ENCODE measurements around the gene MXI1.

MXI1 gene

DNA sequence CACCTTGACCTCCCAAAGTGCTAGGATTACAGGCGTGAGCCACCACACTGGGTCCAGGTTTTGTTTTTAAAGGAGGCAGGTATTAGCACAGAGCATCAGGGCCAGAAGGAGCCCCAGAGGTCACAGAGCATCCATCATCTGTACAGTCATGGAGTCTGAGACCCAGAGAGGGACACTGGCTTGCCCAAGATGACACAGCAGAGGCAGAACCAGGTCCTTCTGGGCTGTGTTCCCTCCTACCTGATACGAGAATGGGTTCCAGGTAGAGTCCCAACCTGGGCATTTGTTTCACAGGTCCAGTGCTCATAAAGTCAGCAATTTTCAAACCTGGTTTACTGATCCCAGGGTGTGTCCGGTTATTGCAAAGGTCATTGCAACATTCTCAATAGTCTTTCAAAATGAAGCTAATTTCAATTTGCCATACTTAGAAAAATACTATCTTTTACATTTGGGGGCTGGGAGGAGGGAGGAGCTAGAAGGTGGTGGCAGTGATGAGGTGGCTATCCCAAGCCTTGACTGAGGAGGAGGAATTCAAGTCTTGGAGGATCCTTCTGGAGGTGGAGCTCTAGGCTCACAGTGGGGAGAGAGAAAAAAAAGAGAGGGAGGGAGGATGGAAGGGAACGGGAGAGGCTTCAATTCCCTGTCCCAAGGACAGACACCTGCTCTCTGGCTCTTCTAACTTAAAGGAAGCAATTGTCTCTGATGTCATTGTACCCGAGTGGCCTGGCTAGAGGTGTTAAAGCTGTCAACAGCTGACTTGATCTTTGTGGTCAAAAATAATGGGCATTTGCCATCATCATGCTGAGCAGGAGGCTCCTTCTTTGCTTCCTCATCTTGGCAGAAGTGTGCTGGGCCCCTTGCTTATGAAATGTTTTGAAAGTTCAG is 8.1 kb downstream of the MXI1 start:
- peaks cover 26% of the 10 kb centered on the region for H3K36me3 Mint-ChIP-seq
- peaks cover 80% of the 10 kb centered on the region for H3K4me1 Mint-ChIP-seq
- H3K4me3 Mint-ChIP-seq = no peak overlapping the region
- no peak overlapping the region for H3K27ac Mint-ChIP-seq
- peaks cover 4% of the 10 kb centered on the region for H3K27me3 Mint-ChIP-seq
- no peaks in the 10 kb centered on the region for H3K9me3 Mint-ChIP-seq
- DNase-seq = no peak
- CTCF ChIA-PET = interaction anchor here (0.5 kb wide), 1 partner anchor 57 kb away, joined by 3 read pairs; no protein-coding TSS in a partner anchor

DNA sequence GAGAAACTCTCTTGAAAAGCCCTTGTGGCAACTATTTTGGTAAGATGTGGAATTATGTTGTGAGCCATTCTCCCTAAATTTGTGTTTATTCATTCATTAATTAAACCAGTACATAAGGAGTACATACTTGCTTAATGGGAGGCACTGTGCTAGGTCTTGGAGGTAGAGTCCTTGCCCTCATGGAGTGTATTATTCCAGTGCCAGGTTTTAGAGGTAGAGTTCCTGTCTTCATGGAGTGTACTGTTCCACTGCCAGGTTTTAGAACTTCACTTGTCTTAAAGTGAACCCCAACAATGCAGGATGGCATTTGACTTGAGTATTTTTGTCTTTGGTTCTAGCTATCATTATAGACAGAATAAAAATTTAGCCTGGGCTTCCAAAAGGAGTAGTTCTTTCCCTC is 8.8 kb downstream of the MXI1 start:
- Mint-ChIP-seq H3K27ac (no peak overlapping the region), H3K27me3 (peaks cover 4% of the 10 kb centered on the region), H3K9me3 (no peaks in the 10 kb centered on the region), H3K4me1 (peaks cover 85% of the 10 kb centered on the region), H3K36me3 (peaks cover 25% of the 10 kb centered on the region), H3K4me3 (no peak overlapping the region)
- CTCF ChIA-PET = no interaction called here
- no peak for DNase-seq

- peaks cover 85% of the 10 kb centered on the region for H3K4me1 Mint-ChIP-seq
- CTCF ChIA-PET = interaction anchor here (1.3 to 5.9 kb wide), 2 partner anchors 6 to 79 kb away, joined by 3 to 70 read pairs; partner anchors contain the start of gene MXI1
- H3K27ac Mint-ChIP-seq = no peak overlapping the region
- H3K36me3 Mint-ChIP-seq = peaks cover 25% of the 10 kb centered on the region
- H3K4me3 Mint-ChIP-seq = no peak overlapping the region
- no peaks in the 10 kb centered on the region for H3K9me3 Mint-ChIP-seq
- DNase-seq = no peak
- peaks cover 9% of the 10 kb centered on the region for H3K27me3 Mint-ChIP-seq
Observed at GRCh38 chr10:110216942-110217661, 9.7 kb downstream of the MXI1 start.

DNA sequence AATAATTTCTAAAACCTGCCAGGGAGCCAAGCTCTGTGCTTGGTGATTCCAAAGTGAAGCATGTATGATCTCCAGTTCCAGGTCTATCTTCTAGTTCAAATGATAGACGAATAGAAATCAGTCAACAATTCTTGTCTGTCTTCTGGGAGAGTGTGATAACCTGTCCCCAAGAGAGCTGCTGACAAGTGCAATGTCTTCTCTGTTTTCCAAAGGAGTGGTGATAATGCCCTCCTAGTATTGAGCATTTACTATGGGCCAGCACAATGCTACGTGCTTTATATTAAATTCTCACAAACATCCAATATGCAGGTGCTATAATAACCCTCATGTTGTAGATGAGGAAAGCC is 10.2 kb downstream of the MXI1 start:
- DNase-seq = no peak
- Mint-ChIP-seq H3K27ac (no peak overlapping the region), H3K27me3 (peaks cover 9% of the 10 kb centered on the region), H3K4me3 (no peak overlapping the region), H3K4me1 (peaks cover 85% of the 10 kb centered on the region), H3K36me3 (peaks cover 25% of the 10 kb centered on the region), H3K9me3 (no peaks in the 10 kb centered on the region)
- CTCF ChIA-PET = interaction anchor here (1.3 to 5.9 kb wide), 2 partner anchors 7 to 80 kb away, joined by 3 to 70 read pairs; partner anchors contain the start of gene MXI1

DNA sequence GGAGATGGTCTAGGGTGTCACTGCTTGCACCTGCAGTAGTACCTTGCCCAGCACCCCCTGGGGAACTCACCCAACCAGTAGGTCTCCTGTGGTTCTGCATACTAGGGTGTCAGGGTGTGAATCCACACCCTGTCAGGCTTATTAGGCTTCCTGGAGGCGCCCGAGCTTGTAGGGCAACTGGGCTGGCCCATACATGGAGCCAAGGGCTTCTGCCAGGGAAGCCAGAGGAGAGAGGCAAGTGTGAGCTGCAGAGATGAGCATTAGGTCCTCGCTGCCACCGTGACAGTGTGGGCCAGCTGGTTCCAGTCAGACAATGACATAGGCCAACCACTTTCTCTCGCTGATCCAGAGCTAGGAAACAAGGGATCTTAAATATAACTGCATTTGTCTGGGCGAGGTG is 11.2 kb downstream of the MXI1 start:
- Mint-ChIP-seq H3K9me3 (no peaks in the 10 kb centered on the region), H3K4me3 (no peak overlapping the region), H3K36me3 (peaks cover 16% of the 10 kb centered on the region), H3K4me1 (peaks cover 84% of the 10 kb centered on the region), H3K27ac (peak overlapping the region; percentile 19), H3K27me3 (peaks cover 11% of the 10 kb centered on the region)
- DNase-seq = peak; percentile 23
- CTCF ChIA-PET = interaction anchor here (1.0 to 5.9 kb wide), 4 partner anchors 8 to 150 kb away, joined by 3 to 70 read pairs (median 4); partner anchors contain the start of gene MXI1

DNA sequence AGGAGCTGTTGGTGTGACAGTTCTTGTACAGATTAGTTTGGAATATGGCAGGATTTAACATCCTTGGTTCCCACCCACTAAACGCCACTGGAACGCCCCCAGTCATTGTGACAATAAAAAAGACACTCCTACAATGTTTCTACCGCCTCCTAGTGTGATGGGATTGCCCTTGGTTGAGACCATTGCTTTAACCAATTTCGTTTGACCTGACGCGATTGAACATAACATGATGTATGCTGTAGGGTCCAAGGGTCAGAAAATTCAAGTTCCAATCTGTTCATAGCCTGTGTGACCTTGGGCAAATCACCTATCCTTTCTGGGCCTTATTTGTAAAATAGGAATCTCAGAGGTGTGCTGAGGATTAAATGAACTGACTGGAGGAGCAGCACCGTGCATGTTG is 12.5 kb downstream of the MXI1 start:
- H3K4me1 Mint-ChIP-seq = peaks cover 81% of the 10 kb centered on the region
- no peak overlapping the region for H3K4me3 Mint-ChIP-seq
- no peak for DNase-seq
- CTCF ChIA-PET = interaction anchor here (0.6 to 5.9 kb wide), 5 partner anchors 9 to 365 kb away, joined by 3 to 70 read pairs (median 4); partner anchors contain the start of gene MXI1
- peaks cover 19% of the 10 kb centered on the region for H3K27me3 Mint-ChIP-seq
- peaks cover 16% of the 10 kb centered on the region for H3K36me3 Mint-ChIP-seq
- H3K9me3 Mint-ChIP-seq = no peaks in the 10 kb centered on the region
- no peak overlapping the region for H3K27ac Mint-ChIP-seq

GRCh38 chr10:110220398-110220797 is 13.0 kb downstream of the MXI1 start:
- CTCF ChIA-PET = interaction anchor here (1.0 to 5.9 kb wide), 3 partner anchors 10 to 84 kb away, joined by 3 to 70 read pairs (median 8); partner anchors contain the start of gene MXI1
- Mint-ChIP-seq H3K36me3 (peaks cover 16% of the 10 kb centered on the region), H3K4me3 (no peak overlapping the region), H3K4me1 (peaks cover 83% of the 10 kb centered on the region), H3K27ac (peak overlapping the region; percentile 9), H3K27me3 (peaks cover 20% of the 10 kb centered on the region), H3K9me3 (no peaks in the 10 kb centered on the region)
- no peak for DNase-seq

GRCh38 chr10:110221044-110221720 is 13.8 kb downstream of the MXI1 start:
- Mint-ChIP-seq H3K9me3 (no peaks in the 10 kb centered on the region), H3K4me3 (no peak overlapping the region), H3K36me3 (peaks cover 13% of the 10 kb centered on the region), H3K4me1 (peaks cover 79% of the 10 kb centered on the region), H3K27ac (no peak overlapping the region), H3K27me3 (peaks cover 20% of the 10 kb centered on the region)
- CTCF ChIA-PET = interaction anchor here (0.7 to 5.9 kb wide), 9 partner anchors 9 to 85 kb away, joined by 3 to 70 read pairs (median 7); partner anchors contain the start of gene MXI1
- no peak for DNase-seq

DNA sequence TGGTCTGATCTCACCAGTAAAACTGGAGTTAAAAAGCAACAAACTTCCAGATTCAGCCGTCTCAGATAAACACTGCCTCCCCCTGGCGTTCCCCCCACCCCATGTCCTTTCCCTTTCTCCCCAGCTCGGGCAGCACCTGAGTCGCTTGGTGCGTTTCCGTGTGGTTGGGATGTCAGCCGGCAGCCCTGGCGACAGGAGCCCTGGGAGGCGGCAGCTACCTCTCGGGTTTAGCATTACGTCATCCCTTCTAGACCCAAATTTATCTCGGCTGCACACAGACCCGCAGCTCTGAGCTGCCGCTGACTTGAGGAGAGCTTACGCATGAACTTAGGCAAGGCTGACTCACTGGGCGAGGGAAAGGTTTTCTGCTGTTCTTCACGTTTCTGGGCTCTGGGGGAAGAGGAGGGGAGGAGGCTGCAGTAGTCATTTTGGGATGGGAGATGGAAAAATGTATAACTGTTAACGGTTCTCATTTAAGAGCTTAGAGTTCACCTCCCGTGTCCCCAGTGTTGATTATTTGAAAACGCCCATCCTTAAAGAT is 14.4 kb downstream of the MXI1 start:
- H3K4me3 Mint-ChIP-seq = peak overlapping the region; percentile 18
- peaks cover 13% of the 10 kb centered on the region for H3K36me3 Mint-ChIP-seq
- peak; percentile 82 for DNase-seq
- peaks cover 20% of the 10 kb centered on the region for H3K27me3 Mint-ChIP-seq
- peaks cover 77% of the 10 kb centered on the region for H3K4me1 Mint-ChIP-seq
- CTCF ChIA-PET = interaction anchor here (0.7 to 5.9 kb wide), 9 partner anchors 9 to 86 kb away, joined by 3 to 70 read pairs (median 7); partner anchors contain the start of gene MXI1
- H3K9me3 Mint-ChIP-seq = no peaks in the 10 kb centered on the region
- peak overlapping the region; percentile 69 for H3K27ac Mint-ChIP-seq

GRCh38 chr10:110222641-110223297 is 15.4 kb downstream of the MXI1 start:
- no peak overlapping the region for H3K4me3 Mint-ChIP-seq
- H3K36me3 Mint-ChIP-seq = peaks cover 7% of the 10 kb centered on the region
- H3K4me1 Mint-ChIP-seq = peaks cover 73% of the 10 kb centered on the region

DNA sequence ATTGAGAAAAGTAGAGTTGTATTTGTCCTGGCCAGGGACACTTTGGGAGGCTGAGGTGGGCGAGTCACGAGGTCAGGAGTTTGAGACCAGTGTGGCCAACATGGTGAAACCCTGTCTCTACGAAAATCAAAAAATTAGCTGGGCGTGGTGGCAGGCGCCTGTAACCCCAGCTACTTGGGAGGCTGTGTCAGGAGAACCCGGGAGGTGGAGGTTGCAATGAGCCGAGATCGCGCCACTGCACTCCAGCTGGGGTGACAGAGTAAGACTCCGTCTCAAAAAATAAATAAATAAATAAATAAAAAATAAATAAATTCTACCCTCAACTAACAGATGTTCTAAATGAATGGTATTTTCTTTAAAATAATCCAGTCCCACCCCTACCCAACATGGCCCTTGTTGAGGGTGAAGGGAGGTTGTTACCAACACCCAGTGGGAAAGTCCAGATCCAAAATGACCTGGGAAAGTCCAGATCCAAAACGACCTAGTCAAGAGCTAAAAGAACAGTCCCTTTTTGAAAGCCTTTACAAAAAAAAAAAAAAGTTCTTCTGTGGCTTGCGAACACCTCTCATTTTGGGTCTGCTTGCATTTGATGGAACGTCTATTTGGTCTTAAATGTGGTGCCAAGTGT is 16.0 kb downstream of the MXI1 start:
- H3K4me1 Mint-ChIP-seq = peaks cover 72% of the 10 kb centered on the region
- H3K27ac Mint-ChIP-seq = no peak overlapping the region
- CTCF ChIA-PET = interaction anchor here (0.5 to 4.6 kb wide), 12 partner anchors 13 to 384 kb away, joined by 3 to 37 read pairs (median 3); no protein-coding TSS in a partner anchor
- H3K9me3 Mint-ChIP-seq = no peaks in the 10 kb centered on the region
- peaks cover 9% of the 10 kb centered on the region for H3K36me3 Mint-ChIP-seq
- no peak overlapping the region for H3K4me3 Mint-ChIP-seq
- H3K27me3 Mint-ChIP-seq = peaks cover 31% of the 10 kb centered on the region
- no peak for DNase-seq

More at GRCh38 chr10:110222641-110223297, 15.4 kb downstream of the MXI1 start:
- no peaks in the 10 kb centered on the region for H3K9me3 Mint-ChIP-seq
- H3K27me3 Mint-ChIP-seq = peaks cover 27% of the 10 kb centered on the region
- no peak for DNase-seq
- no peak overlapping the region for H3K27ac Mint-ChIP-seq
- CTCF ChIA-PET = interaction anchor here (1.0 to 5.9 kb wide), 8 partner anchors 12 to 200 kb away, joined by 3 to 70 read pairs (median 12); partner anchors contain the start of gene MXI1

- peaks cover 12% of the 10 kb centered on the region for H3K36me3 Mint-ChIP-seq
- peaks cover 63% of the 10 kb centered on the region for H3K4me1 Mint-ChIP-seq
- no peak for DNase-seq
- peak overlapping the region; percentile 90 for H3K27ac Mint-ChIP-seq
- H3K27me3 Mint-ChIP-seq = peaks cover 31% of the 10 kb centered on the region
- CTCF ChIA-PET = interaction anchor here (0.5 to 4.6 kb wide), 3 partner anchors 15 to 86 kb away, joined by 3 to 37 read pairs (median 12); no protein-coding TSS in a partner anchor
- peak overlapping the region; percentile 82 for H3K4me3 Mint-ChIP-seq
- H3K9me3 Mint-ChIP-seq = no peaks in the 10 kb centered on the region
Observed at GRCh38 chr10:110224992-110225391, 17.6 kb downstream of the MXI1 start.
